ENCODE results near the gene OTULIN.

The OTULIN gene

GRCh38 chr5:14665101-14665822, 744 bp downstream of the OTULIN start:
- Histone ChIP-seq H4K20me1 (ENCODE audit: insufficient read depth, low read length) (peaks cover 11% of the 10 kb centered on the region; the same call in 1 of the 2 replicates), H3K36me3 (replicated peaks; ENCODE audit: low read depth, low read length) (peaks cover 38% of the 10 kb centered on the region), H3K9ac (ENCODE audit: low read length) (peak overlapping the region; percentile 80), H3K4me1 (ENCODE audit: low read length) (peaks cover 21% of the 10 kb centered on the region), H3K9me3 (ENCODE audit: insufficient read depth, low read length) (peaks cover 7% of the 10 kb centered on the region; the same call in 1 of the 2 replicates), H3K27ac (ENCODE audit: low read length) (no peak overlapping the region), H3K4me2 (ENCODE audit: low read length) (peak overlapping the region; percentile 98), H3K4me3 (ENCODE audit: low read length) (peak overlapping the region; percentile 85), H3K27me3 (ENCODE audit: low read depth, low read length) (no peaks in the 10 kb centered on the region), H2AFZ (ENCODE audit: low read depth, low read length) (no peak overlapping the region), H3K79me2 (ENCODE audit: low read length) (peaks cover 72% of the 10 kb centered on the region)
- no peak for TF ChIP-seq EZH2phosphoT487 (IDR thresholded peaks at IDR 0.05; ENCODE audit: low read depth)
- TF ChIP-seq CTCF (IDR thresholded peaks at IDR 0.05; ENCODE audit: low read depth, low read length) = no peak

- Histone ChIP-seq H3K4me3 (ENCODE audit: low read length) (peak overlapping the region; percentile 85), H3K4me1 (ENCODE audit: low read length) (peaks cover 26% of the 10 kb centered on the region), H3K9me3 (ENCODE audit: insufficient read depth, low read length) (peaks cover 7% of the 10 kb centered on the region; the same call in 1 of the 2 replicates), H3K27ac (ENCODE audit: low read length) (no peak overlapping the region), H4K20me1 (ENCODE audit: insufficient read depth, low read length) (peaks cover 16% of the 10 kb centered on the region), H2AFZ (ENCODE audit: low read depth, low read length) (no peak overlapping the region), H3K9ac (ENCODE audit: low read length) (no peak overlapping the region), H3K4me2 (ENCODE audit: low read length) (peak overlapping the region; percentile 98), H3K27me3 (ENCODE audit: low read depth, low read length) (no peaks in the 10 kb centered on the region), H3K79me2 (ENCODE audit: low read length) (peaks cover 78% of the 10 kb centered on the region), H3K36me3 (replicated peaks; ENCODE audit: low read depth, low read length) (peaks cover 39% of the 10 kb centered on the region)
- no peak for TF ChIP-seq EZH2phosphoT487 (IDR thresholded peaks at IDR 0.05; ENCODE audit: low read depth)
- no peak for TF ChIP-seq CTCF (IDR thresholded peaks at IDR 0.05; ENCODE audit: low read depth, low read length)
Observed at GRCh38 chr5:14665949-14666348, 1.4 kb downstream of the OTULIN start.

GRCh38 chr5:14666357-14666756, 1.8 kb downstream of the OTULIN start:
- peaks cover 7% of the 10 kb centered on the region; the same call in 1 of the 2 replicates for H3K9me3 ChIP-seq (ENCODE audit: insufficient read depth, low read length)
- peak overlapping the region; percentile 85 for H3K4me3 ChIP-seq (ENCODE audit: low read length)
- no peaks in the 10 kb centered on the region for H3K27me3 ChIP-seq (ENCODE audit: low read depth, low read length)
- peaks cover 30% of the 10 kb centered on the region for H3K4me1 ChIP-seq (ENCODE audit: low read length)
- no peak overlapping the region for H3K9ac ChIP-seq (ENCODE audit: low read length)
- peaks cover 82% of the 10 kb centered on the region for H3K79me2 ChIP-seq (ENCODE audit: low read length)
- no peak overlapping the region for H3K27ac ChIP-seq (ENCODE audit: low read length)
- peaks cover 40% of the 10 kb centered on the region for H3K36me3 ChIP-seq (replicated peaks; ENCODE audit: low read depth, low read length)
- TF ChIP-seq EZH2phosphoT487 (IDR thresholded peaks at IDR 0.05; ENCODE audit: low read depth) = no peak
- no peak for TF ChIP-seq CTCF (IDR thresholded peaks at IDR 0.05; ENCODE audit: low read depth, low read length)
- H4K20me1 ChIP-seq (ENCODE audit: insufficient read depth, low read length) = peaks cover 20% of the 10 kb centered on the region
- H3K4me2 ChIP-seq (ENCODE audit: low read length) = peak overlapping the region; percentile 98
- H2AFZ ChIP-seq (ENCODE audit: low read depth, low read length) = no peak overlapping the region

GRCh38 chr5:14667290-14667689, 2.8 kb downstream of the OTULIN start:
- H3K36me3 ChIP-seq (replicated peaks; ENCODE audit: low read depth, low read length) = peaks cover 34% of the 10 kb centered on the region
- H3K27me3 ChIP-seq (ENCODE audit: low read depth, low read length) = no peaks in the 10 kb centered on the region
- H3K79me2 ChIP-seq (ENCODE audit: low read length) = peaks cover 91% of the 10 kb centered on the region
- H3K27ac ChIP-seq (ENCODE audit: low read length) = no peak overlapping the region
- no peak for TF ChIP-seq EZH2phosphoT487 (IDR thresholded peaks at IDR 0.05; ENCODE audit: low read depth)
- no peak for TF ChIP-seq CTCF (IDR thresholded peaks at IDR 0.05; ENCODE audit: low read depth, low read length)
- peaks cover 29% of the 10 kb centered on the region for H4K20me1 ChIP-seq (ENCODE audit: insufficient read depth, low read length)
- peaks cover 5% of the 10 kb centered on the region; the same call in 1 of the 2 replicates for H3K9me3 ChIP-seq (ENCODE audit: insufficient read depth, low read length)
- peaks cover 40% of the 10 kb centered on the region for H3K4me1 ChIP-seq (ENCODE audit: low read length)
- H2AFZ ChIP-seq (ENCODE audit: low read depth, low read length) = no peak overlapping the region
- H3K9ac ChIP-seq (ENCODE audit: low read length) = no peak overlapping the region
- H3K4me3 ChIP-seq (ENCODE audit: low read length) = no peak overlapping the region
- no peak overlapping the region for H3K4me2 ChIP-seq (ENCODE audit: low read length)

Data from OCI-LY3 (cell line).